HG02973 (cell line): ENCODE results near the gene DNMBP.
A peak's percentile ranks its signal among the peaks of the same experiment; 100 is the strongest.

Source experiments
- ATAC-seq: cut with Tn5 transposase; IDR thresholded peaks from one replicate; pipeline ENCODE4 v1.9.1; 2021; ENCODE audit warnings: moderate library complexity; ENCODE audit not compliant: unreplicated experiment

Gene DNMBP

GRCh38 chr10:100009793-100010676 is at the start of gene DNMBP:
Gene DNMBP, minus strand, starts transcription at chr10:100009947. Its CDS starts 37,823 bp downstream, at chr10:99972124.
- ATAC-seq, result peak; percentile 65

- ATAC-seq, result no peak
Observed at GRCh38 chr10:100057948-100058347, 48.2 kb upstream of the DNMBP start.

- no peak for ATAC-seq
Observed at GRCh38 chr10:100053686-100054460, 44.1 kb upstream of the DNMBP start.

- ATAC-seq, result no peak
Observed at GRCh38 chr10:100046021-100046486, 36.3 kb upstream of the DNMBP start.

GRCh38 chr10:100045592-100045991 is 35.8 kb upstream of the DNMBP start:
- ATAC-seq, result no peak

- ATAC-seq, result no peak
Observed at GRCh38 chr10:100043796-100044195, 34.0 kb upstream of the DNMBP start.

- ATAC-seq, result no peak
Observed at GRCh38 chr10:100043344-100043743, 33.6 kb upstream of the DNMBP start.

- ATAC-seq, result no peak
Observed at GRCh38 chr10:100041306-100042002, 31.7 kb upstream of the DNMBP start.

- no peak for ATAC-seq
Observed at GRCh38 chr10:100038561-100039071, 28.9 kb upstream of the DNMBP start.

GRCh38 chr10:100037758-100038315 is 28.1 kb upstream of the DNMBP start:
- no peak for ATAC-seq

GRCh38 chr10:100036850-100037249 is 27.1 kb upstream of the DNMBP start:
- no peak for ATAC-seq

GRCh38 chr10:100033766-100034418 is 24.1 kb upstream of the DNMBP start:
- ATAC-seq, result no peak

GRCh38 chr10:100027416-100027815 is 17.7 kb upstream of the DNMBP start:
- no peak for ATAC-seq

GRCh38 chr10:100025576-100025975 is 15.8 kb upstream of the DNMBP start:
- ATAC-seq, result no peak

GRCh38 chr10:100024748-100025147 is 15.0 kb upstream of the DNMBP start:
- no peak for ATAC-seq

GRCh38 chr10:100022403-100022802 is 12.7 kb upstream of the DNMBP start:
- no peak for ATAC-seq

- no peak for ATAC-seq
Observed at GRCh38 chr10:100021322-100021721, 11.6 kb upstream of the DNMBP start.

- no peak for ATAC-seq
Observed at GRCh38 chr10:100020886-100021253, 11.1 kb upstream of the DNMBP start.

- peak; percentile 78 for ATAC-seq
Observed at GRCh38 chr10:100020142-100020885, 10.6 kb upstream of the DNMBP start.

- ATAC-seq, result no peak
Observed at GRCh38 chr10:100019787-100020141, 10.0 kb upstream of the DNMBP start.
